DND-41 (cell line): Measurements from ENCODE around the gene DTNB.

Experiments used
- ATAC-seq: fragments of 200-7000 bp; cut with Tn5 transposase; 3 replicates; pipeline ENCODE4 v1.9.1; 2021; ENCODE audit warnings: low read depth; ENCODE audit not compliant: insufficient read depth
- DNase-seq: peaks from one replicate; pipeline ENCODE4 v3.0.0-alpha.2; 2020
- H2AFZ ChIP-seq: 2 replicates; pipeline ENCODE4 v1.6.0; 2012; ENCODE audit warnings: low read depth, low read length
- H3K27ac ChIP-seq: 2 replicates; pipeline ENCODE4 v1.5.1; 2012; ENCODE audit warnings: low read length, inconsistent platforms
- H3K27me3 ChIP-seq: fragments of 200-600 bp; sonication (generic); 2 replicates; pipeline ENCODE4 v1.6.0; 2012; ENCODE audit warnings: low read length, mild to moderate bottlenecking, inconsistent platforms; ENCODE audit not compliant: insufficient read depth, poor library complexity
- H3K36me3 ChIP-seq: 2 replicates; pipeline ENCODE4 v1.5.1; 2012; ENCODE audit warnings: low read length, inconsistent platforms; ENCODE audit not compliant: insufficient read depth
- H3K4me1 ChIP-seq: 2 replicates; pipeline ENCODE4 v1.5.1; 2012; ENCODE audit warnings: mild to moderate bottlenecking, low read length; ENCODE audit not compliant: insufficient read depth
- H3K4me2 ChIP-seq: 2 replicates; pipeline ENCODE4 v1.6.0; 2012; ENCODE audit warnings: mild to moderate bottlenecking, moderate library complexity, low read length, inconsistent platforms; ENCODE audit not compliant: insufficient read depth
- H3K4me3 ChIP-seq, 2 experiments: fragments of 200-600 bp in 1 of 2; shearing (Covaris generic) in 1 of 2; 2 replicates each; pipeline ENCODE4 v1.5.1; 2012 to 2016; ENCODE audit warnings: inconsistent platforms in 2 of 2, low read length in 2 of 2, mild to moderate bottlenecking in 2 of 2, low read depth in 1 of 2, moderate library complexity in 1 of 2
- H3K79me2 ChIP-seq: 2 replicates; pipeline ENCODE4 v1.6.0; 2012; ENCODE audit warnings: low read length, inconsistent platforms; ENCODE audit not compliant: insufficient read depth
- H3K9ac ChIP-seq: 2 replicates; pipeline ENCODE4 v1.6.0; 2012; ENCODE audit warnings: low read depth, mild to moderate bottlenecking, inconsistent platforms, low read length, moderate library complexity
- H3K9me3 ChIP-seq: 2 replicates; pipeline ENCODE4 v1.5.1; 2012; ENCODE audit warnings: low read length, moderate library complexity, mild to moderate bottlenecking, inconsistent platforms; ENCODE audit not compliant: insufficient read depth, severe bottlenecking
- H4K20me1 ChIP-seq: 2 replicates; pipeline ENCODE4 v1.6.0; 2012; ENCODE audit warnings: low read length; ENCODE audit not compliant: insufficient read depth
- EZH2 ChIP-seq: IDR thresholded peaks from 3 replicates; pipeline ENCODE4 v1.6.1; 2012; ENCODE audit warnings: borderline replicate concordance, low read depth, mild to moderate bottlenecking, moderate library complexity, low read length, inconsistent platforms; ENCODE audit not compliant: severe bottlenecking
- TF ChIP-seq, protein P1 (sequence below): IDR thresholded peaks from 2 replicates; pipeline ENCODE4 v1.5.1; 2012; ENCODE audit warnings: borderline replicate concordance, low read length, moderate library complexity, mild to moderate bottlenecking; ENCODE audit not compliant: poor library complexity, severe bottlenecking; ENCODE audit errors: extremely low read depth

DTNB gene

DNA sequence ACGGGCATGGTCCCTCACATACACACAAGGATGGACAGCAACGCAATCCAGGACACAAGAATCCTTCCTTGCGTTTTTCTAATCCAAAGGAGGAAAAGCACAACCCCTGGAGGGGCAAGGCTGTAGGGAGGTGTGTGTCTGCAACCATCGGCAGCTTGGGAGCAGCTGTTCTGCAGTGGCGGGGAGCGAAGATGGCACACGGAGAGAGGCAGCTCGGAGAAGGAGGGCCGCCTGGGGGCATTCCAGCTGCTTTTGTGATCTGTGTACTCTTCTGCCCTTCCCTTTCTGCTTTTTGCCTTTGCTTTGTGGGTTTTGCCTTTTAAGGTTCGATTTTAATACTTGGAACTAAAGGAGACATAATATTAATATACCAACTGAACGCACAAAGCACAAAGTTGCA, 194.6 kb downstream of the DTNB start:
- Histone ChIP-seq H3K4me3 (no peak overlapping the region), H3K36me3 (peaks cover 8% of the 10 kb centered on the region; the same call in 1 of the 2 replicates), H3K9ac (no peak overlapping the region), H4K20me1 (no peaks in the 10 kb centered on the region), H3K9me3 (peaks cover 8% of the 10 kb centered on the region), H3K27me3 (no peaks in the 10 kb centered on the region), H3K79me2 (no peaks in the 10 kb centered on the region), H3K4me2 (no peak overlapping the region), H3K4me1 (no peaks in the 10 kb centered on the region), H2AFZ (no peak overlapping the region), H3K27ac (no peak overlapping the region)
- ATAC-seq, result no peak
- TF ChIP-seq, protein P1, sequence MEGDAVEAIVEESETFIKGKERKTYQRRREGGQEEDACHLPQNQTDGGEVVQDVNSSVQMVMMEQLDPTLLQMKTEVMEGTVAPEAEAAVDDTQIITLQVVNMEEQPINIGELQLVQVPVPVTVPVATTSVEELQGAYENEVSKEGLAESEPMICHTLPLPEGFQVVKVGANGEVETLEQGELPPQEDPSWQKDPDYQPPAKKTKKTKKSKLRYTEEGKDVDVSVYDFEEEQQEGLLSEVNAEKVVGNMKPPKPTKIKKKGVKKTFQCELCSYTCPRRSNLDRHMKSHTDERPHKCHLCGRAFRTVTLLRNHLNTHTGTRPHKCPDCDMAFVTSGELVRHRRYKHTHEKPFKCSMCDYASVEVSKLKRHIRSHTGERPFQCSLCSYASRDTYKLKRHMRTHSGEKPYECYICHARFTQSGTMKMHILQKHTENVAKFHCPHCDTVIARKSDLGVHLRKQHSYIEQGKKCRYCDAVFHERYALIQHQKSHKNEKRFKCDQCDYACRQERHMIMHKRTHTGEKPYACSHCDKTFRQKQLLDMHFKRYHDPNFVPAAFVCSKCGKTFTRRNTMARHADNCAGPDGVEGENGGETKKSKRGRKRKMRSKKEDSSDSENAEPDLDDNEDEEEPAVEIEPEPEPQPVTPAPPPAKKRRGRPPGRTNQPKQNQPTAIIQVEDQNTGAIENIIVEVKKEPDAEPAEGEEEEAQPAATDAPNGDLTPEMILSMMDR, result no peak
- no peak for TF ChIP-seq EZH2
- no peak for DNase-seq

DNA sequence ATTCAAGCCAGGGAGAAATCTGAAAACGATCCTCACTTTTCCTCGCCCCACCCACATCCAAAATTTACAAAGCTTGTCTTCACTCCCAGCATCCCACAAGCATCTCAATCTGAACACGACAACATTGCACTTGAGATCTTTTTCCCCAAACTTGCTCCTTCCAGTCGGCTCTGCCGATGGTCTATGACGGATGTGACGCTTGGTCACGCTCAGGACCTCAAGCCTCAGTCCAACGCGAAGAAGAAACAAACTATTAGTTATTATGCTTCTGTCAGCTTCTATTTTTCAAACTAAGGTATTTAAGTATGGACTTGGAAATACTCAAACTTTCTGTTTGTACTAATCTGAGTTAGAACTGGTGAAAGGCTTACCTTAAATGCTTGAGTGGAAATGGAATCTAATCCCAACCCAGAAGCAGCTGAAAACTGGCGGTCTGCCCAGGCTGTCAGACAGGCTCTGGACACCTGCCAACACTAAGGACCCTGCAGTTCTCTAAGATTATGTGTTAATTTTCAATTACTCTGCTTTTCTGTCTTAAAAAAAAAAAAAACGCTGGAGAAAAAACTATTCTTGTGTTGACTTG, 199.5 kb downstream of the DTNB start:
- no peak overlapping the region for H2AFZ ChIP-seq
- ATAC-seq (no peak), DNase-seq (peak; percentile 9)
- peaks cover 3% of the 10 kb centered on the region; the same call in 1 of the 2 replicates for H3K36me3 ChIP-seq
- H3K4me1 ChIP-seq, result no peaks in the 10 kb centered on the region
- H3K79me2 ChIP-seq, result no peaks in the 10 kb centered on the region
- H3K27me3 ChIP-seq, result no peaks in the 10 kb centered on the region
- peaks cover 8% of the 10 kb centered on the region for H3K9me3 ChIP-seq
- H4K20me1 ChIP-seq, result no peaks in the 10 kb centered on the region
- no peak overlapping the region for H3K27ac ChIP-seq
- H3K4me2 ChIP-seq, result no peak overlapping the region
- no peak overlapping the region for H3K4me3 ChIP-seq
- TF ChIP-seq EZH2, result no peak
- TF ChIP-seq, protein P1, result no peak
- no peak overlapping the region for H3K9ac ChIP-seq

DNA sequence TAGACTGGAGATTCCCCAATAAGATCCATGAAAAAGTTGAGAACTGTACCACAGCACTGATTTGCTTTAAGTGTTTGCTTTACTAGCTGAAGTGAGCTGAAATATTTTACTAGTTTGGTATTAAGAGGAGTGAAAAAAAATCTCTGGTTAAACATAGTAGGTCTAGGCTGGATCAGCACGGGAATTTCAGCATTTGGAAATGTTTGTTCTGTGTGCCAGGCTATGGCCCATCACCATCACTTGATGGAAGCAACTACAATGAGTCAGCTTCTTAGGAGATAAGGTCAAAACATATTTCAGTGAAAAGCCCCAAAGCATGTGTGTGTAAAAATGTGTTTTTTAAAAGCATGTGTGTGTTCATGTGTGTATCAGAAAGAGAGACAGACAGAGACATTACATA, 200.2 kb downstream of the DTNB start:
- no peak overlapping the region for H2AFZ ChIP-seq
- TF ChIP-seq, protein P1, result no peak
- no peak for TF ChIP-seq EZH2
- no peak overlapping the region for H3K9ac ChIP-seq
- H4K20me1 ChIP-seq, result no peaks in the 10 kb centered on the region
- H3K4me1 ChIP-seq, result no peaks in the 10 kb centered on the region
- DNase-seq, result no peak
- no peaks in the 10 kb centered on the region for H3K79me2 ChIP-seq
- H3K36me3 ChIP-seq, result peaks cover 3% of the 10 kb centered on the region; the same call in 1 of the 2 replicates
- H3K27me3 ChIP-seq, result no peaks in the 10 kb centered on the region
- H3K4me3 ChIP-seq, result no peak overlapping the region
- no peak overlapping the region for H3K4me2 ChIP-seq
- no peak overlapping the region for H3K27ac ChIP-seq
- no peak for ATAC-seq
- H3K9me3 ChIP-seq, result peaks cover 8% of the 10 kb centered on the region
